ENCODE data around the gene CCNT1. TPM values are rescaled to one million over a fixed set of nuclear protein-coding genes. Genes with fewer than 3 reads are reported as not detected.
"Not testable (repeated sequence)": the region's sequence is repeated elsewhere in the genome, so short reads cannot be mapped to it uniquely, and the experiment has no call there.

The CCNT1 gene
- total RNA-seq, 4 donors from 2014 or later = 17.9 to 40.3 (median 23.1) TPM

DNA sequence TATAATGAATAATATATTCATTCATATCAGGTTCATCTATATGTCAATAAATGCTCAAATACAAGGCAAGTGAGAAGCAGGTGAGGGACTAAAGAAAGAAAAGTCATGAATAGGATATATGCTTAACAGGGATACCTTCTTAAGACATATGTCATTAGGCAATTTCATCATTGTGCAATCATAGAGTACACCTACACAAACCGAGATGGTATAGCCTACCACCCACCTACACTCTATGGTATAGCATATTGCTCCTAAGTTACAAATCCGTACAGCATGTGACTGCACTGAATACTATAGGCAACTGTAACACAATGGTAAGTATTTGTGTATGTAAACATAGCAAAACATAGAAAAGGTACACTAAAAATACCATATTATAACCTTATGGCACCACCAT, 73.5 kb downstream of the CCNT1 start:
- H3K9me3 ChIP-seq = no peaks in the 10 kb centered on the region
- H3K4me3 ChIP-seq = no peak overlapping the region
- H3K27me3 ChIP-seq = no peaks in the 10 kb centered on the region
- TF ChIP-seq EP300 (IDR thresholded peaks at IDR 0.05) (no peak), POLR2AphosphoS5 (IDR thresholded peaks at IDR 0.05) (no peak), CTCF (IDR thresholded peaks at IDR 0.05) (no peak), POLR2A (IDR thresholded peaks at IDR 0.05) (no peak)
- ATAC-seq = no peak
- no peak overlapping the region for H3K27ac ChIP-seq
- H3K36me3 ChIP-seq = peaks cover 0 to 12% of the 10 kb centered on the region in 2 donors
- H3K4me1 ChIP-seq = no peaks in the 10 kb centered on the region
- WGBS, 2 donors (ENCODE audit: low coverage in 1 of 2) = 90 to 100% methylated on average over 2 of the region's 2 CpGs

GRCh38 chr12:48641752-48642555, 74.6 kb downstream of the CCNT1 start:
- not testable (repeated sequence) for H3K9me3 ChIP-seq, H3K27me3 ChIP-seq, H3K27ac ChIP-seq, H3K4me3 ChIP-seq, H3K4me1 ChIP-seq, ATAC-seq
- H3K36me3 ChIP-seq = peaks cover 0 to 10% of the 10 kb centered on the region in 2 donors
- WGBS, 2 donors (ENCODE audit: low coverage in 1 of 2) = no CpG with 5 or more reads among the region's 54 CpGs

DNA sequence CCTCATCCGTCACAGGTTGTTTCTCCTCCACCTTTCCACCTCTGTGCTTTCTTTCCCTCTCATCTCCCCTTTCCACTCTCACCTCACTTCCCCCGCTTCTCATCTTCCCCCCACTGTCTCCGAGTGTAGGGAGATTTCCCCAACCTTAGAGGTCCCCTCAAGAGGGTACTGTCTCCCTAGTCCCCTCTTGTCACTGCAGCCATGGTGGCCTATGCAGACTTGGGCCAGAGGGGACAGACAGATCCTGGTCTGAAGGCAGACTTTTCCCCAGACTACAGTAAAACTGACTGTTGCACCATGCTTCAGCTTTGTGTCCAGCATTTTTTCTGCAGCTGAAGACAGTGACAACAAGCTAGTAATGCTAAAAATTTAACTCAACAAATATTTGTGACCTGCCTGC, 75.7 kb downstream of the CCNT1 start:
- H3K36me3 ChIP-seq = peaks cover 0 to 10% of the 10 kb centered on the region in 2 donors
- ATAC-seq = no peak
- no peak overlapping the region for H3K4me3 ChIP-seq
- no peaks in the 10 kb centered on the region for H3K27me3 ChIP-seq
- no peak for TF ChIP-seq EP300 (IDR thresholded peaks at IDR 0.05)
- TF ChIP-seq POLR2A (IDR thresholded peaks at IDR 0.05) = no peak
- TF ChIP-seq CTCF (IDR thresholded peaks at IDR 0.05) = no peak
- no peak for TF ChIP-seq POLR2AphosphoS5 (IDR thresholded peaks at IDR 0.05)
- H3K9me3 ChIP-seq = no peaks in the 10 kb centered on the region
- no peaks in the 10 kb centered on the region for H3K4me1 ChIP-seq
- 90% methylated on average over 3 of the region's 3 CpGs; no CpG with 5 or more reads in 1 of the 2 donors for WGBS, 2 donors (ENCODE audit: low coverage in 1 of 2)
- H3K27ac ChIP-seq = no peak overlapping the region

- Histone ChIP-seq H3K4me1 (no peaks in the 10 kb centered on the region), H3K36me3 (peaks cover 0 to 10% of the 10 kb centered on the region in 2 donors), H3K27ac (no peak overlapping the region), H3K9me3 (no peaks in the 10 kb centered on the region), H3K4me3 (no peak overlapping the region), H3K27me3 (no peaks in the 10 kb centered on the region)
- no peak for ATAC-seq
- TF ChIP-seq EP300 (IDR thresholded peaks at IDR 0.05) = no peak
- TF ChIP-seq CTCF (IDR thresholded peaks at IDR 0.05) = no peak
- TF ChIP-seq POLR2A (IDR thresholded peaks at IDR 0.05) = no peak
- TF ChIP-seq POLR2AphosphoS5 (IDR thresholded peaks at IDR 0.05) = no peak
Measured at GRCh38 chr12:48640428-48640827, 76.1 kb downstream of the CCNT1 start.

Small RNA genes lying within 50 kb of the gene (small RNA-seq; reads per million reads assigned to genes)
- gene MIR1291 (0 reads per million in 4 donors), gene SNORA2A (0 to 2.6 (median 1.4) reads per million in 4 donors), gene SNORA2B (1.7 to 7.4 (median 3.8) reads per million in 4 donors), gene SNORA2C (0 to 0.72 (median 0.32) reads per million in 4 donors)

Other genes with a start within 250 kb of the CCNT1 start
- gene ANP32D, start 244.1 kb downstream of the CCNT1 start, total RNA-seq = 1 to 10 TPM in 1 of 4 donors, not detected in 3; 1.2 TPM
- not detected for gene C12orf54, start 234.2 kb downstream of the CCNT1 start, total RNA-seq
- gene OR8S1, start 191.1 kb downstream of the CCNT1 start, total RNA-seq = not detected
- gene LALBA, start 146.7 kb downstream of the CCNT1 start, total RNA-seq = not detected
- 10 to 100 TPM; 39.0 to 49.0 (median 43.7) TPM for gene KANSL2, start 34.5 kb downstream of the CCNT1 start, total RNA-seq
- gene ADCY6, start 72.4 kb upstream of the CCNT1 start, total RNA-seq = 10 to 100 TPM; 21.9 to 33.0 (median 29.0) TPM
- 10 to 100 TPM in 3 of 4 donors, 1 to 10 TPM in 1; 9.4 to 39.2 (median 30.1) TPM for gene CACNB3, start 101.8 kb upstream of the CCNT1 start, total RNA-seq
- 10 to 100 TPM; 66.8 to 85.8 (median 73.0) TPM for gene DDX23, start 135.5 kb upstream of the CCNT1 start, total RNA-seq
- 1 to 10 TPM in 1 of 4 donors, under 1 TPM in 1, not detected in 2; 0.19 to 1.9 TPM for gene RND1, start 149.2 kb upstream of the CCNT1 start, total RNA-seq
- 1 to 10 TPM; 3.4 to 8.3 (median 7.1) TPM for gene FKBP11, start 208.8 kb upstream of the CCNT1 start, total RNA-seq
- gene ARF3, start 240.8 kb upstream of the CCNT1 start, total RNA-seq = 10 to 100 TPM; 52.6 to 91.6 (median 83.1) TPM

Data from gastroesophageal sphincter (tissue), 4 donors.